HG03175 (cell line): ENCODE results near the gene TBX6.

Experiments
- ATAC-seq: cut with Tn5 transposase; IDR thresholded peaks from one replicate; pipeline ENCODE4 v1.9.1; 2021; ENCODE audit warnings: mild to moderate bottlenecking, moderate library complexity; ENCODE audit not compliant: unreplicated experiment

Gene TBX6

GRCh38 chr16:30114411-30114810, 22.7 kb upstream of the TBX6 start:
- no peak for ATAC-seq

GRCh38 chr16:30113711-30114333, 22.1 kb upstream of the TBX6 start:
- ATAC-seq: no peak

GRCh38 chr16:30113031-30113710, 21.4 kb upstream of the TBX6 start, which contains the start of gene GDPD3:
Gene GDPD3 (minus strand): TSS chr16:30113537. CDS start chr16:30113478, 59 bp downstream.
- no peak for ATAC-seq

- ATAC-seq: no peak
Measured at GRCh38 chr16:30112197-30113030, 20.7 kb upstream of the TBX6 start.

- no peak for ATAC-seq
Measured at GRCh38 chr16:30110661-30111060, 18.9 kb upstream of the TBX6 start.

- no peak for ATAC-seq
Measured at GRCh38 chr16:30108059-30108850, 16.5 kb upstream of the TBX6 start.

GRCh38 chr16:30104492-30104891, 12.8 kb upstream of the TBX6 start:
- ATAC-seq: no peak

- no peak for ATAC-seq
Measured at GRCh38 chr16:30104090-30104489, 12.4 kb upstream of the TBX6 start.

- no peak for ATAC-seq
Measured at GRCh38 chr16:30096862-30097563, 5.3 kb upstream of the TBX6 start.

- ATAC-seq: peak; percentile 54
Measured at GRCh38 chr16:30096105-30096861, 4.6 kb upstream of the TBX6 start, which contains the start of gene YPEL3. Gene YPEL3 (minus strand): TSS chr16:30096213. CDS start chr16:30095482, 731 bp downstream.

- ATAC-seq: no peak
Measured at GRCh38 chr16:30095166-30096078, 3.7 kb upstream of the TBX6 start.

- no peak for ATAC-seq
Measured at GRCh38 chr16:30094541-30095165, 2.9 kb upstream of the TBX6 start.

GRCh38 chr16:30092373-30093010, 768 bp upstream of the TBX6 start:
- peak; percentile 45 for ATAC-seq

- no peak for ATAC-seq
Measured at GRCh38 chr16:30090610-30091331, 953 bp downstream of the TBX6 start.

GRCh38 chr16:30088832-30089624, 2.7 kb downstream of the TBX6 start:
- no peak for ATAC-seq

GRCh38 chr16:30088237-30088831, 3.4 kb downstream of the TBX6 start:
- no peak for ATAC-seq
